DOHH2 (cell line): Measurements from ENCODE around the gene JUND.

Experiments used
- CTCF ChIP-seq: fragments of 200-600 bp; sonication (generic); IDR thresholded peaks from one replicate; pipeline ENCODE4 v1.5.1; 2014; ENCODE audit warnings: antibody characterized with exemption, mild to moderate bottlenecking, low read depth, low read length; ENCODE audit not compliant: poor library complexity, severe bottlenecking
- EZH2phosphoT487 ChIP-seq: fragments of 200-600 bp; sonication (generic); IDR thresholded peaks from 2 replicates; pipeline ENCODE4 v1.6.1; 2017; ENCODE audit warnings: borderline replicate concordance, mild to moderate bottlenecking, antibody characterized with exemption, low read length, moderate library complexity, mixed read lengths

DNA sequence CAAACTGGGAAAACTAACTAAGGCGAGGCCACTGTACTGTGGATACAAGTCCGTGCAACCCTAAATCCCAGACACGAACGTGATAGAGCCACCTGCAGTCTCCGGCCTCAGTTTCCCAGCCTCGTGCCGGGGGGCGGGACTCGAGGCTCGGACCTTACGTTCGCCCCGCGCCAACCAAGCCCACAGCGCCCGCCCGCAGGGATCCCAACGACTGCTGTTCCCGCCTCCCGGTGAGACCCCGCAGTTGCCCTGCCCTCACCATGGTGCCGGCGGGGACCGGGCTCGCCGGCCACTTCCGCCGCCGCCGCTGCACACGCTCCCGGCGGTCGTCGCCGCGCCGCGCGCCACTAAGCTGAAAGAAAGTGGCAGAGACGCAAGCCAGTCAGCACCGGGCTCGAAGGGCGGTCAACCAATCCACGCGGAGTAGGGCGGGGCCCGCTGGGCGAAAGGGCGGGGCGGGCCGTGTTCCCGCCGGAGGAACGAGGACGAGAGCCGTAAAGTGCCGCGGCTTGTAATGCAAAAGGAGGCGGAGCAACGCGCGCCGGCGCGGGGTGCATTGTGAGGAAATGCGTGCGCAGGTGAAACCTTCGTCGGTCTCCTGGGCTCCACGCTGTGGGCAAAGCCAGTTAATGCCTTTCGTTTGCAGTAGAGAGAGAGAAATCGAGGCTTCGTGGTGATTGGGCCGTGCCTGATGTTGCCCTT is 41.5 kb upstream of the JUND start, which contains the start of gene LSM4:
- TF ChIP-seq CTCF (peak; percentile 44), EZH2phosphoT487 (no peak)
